GM13977 (cell line): ENCODE data around the gene PLET1.
"Not testable (repeated sequence)": the region's sequence is repeated elsewhere in the genome, so short reads cannot be mapped to it uniquely, and the experiment has no call there.

ENCODE experiments used
- DNase-seq: peaks from one replicate; pipeline ENCODE4 v3.0.0; 2012; ENCODE audit warnings: low spot score
- in situ Hi-C: fragments of 300-500 bp; cut with MboI; formaldehyde crosslinking; loops from one replicate; pipeline ENCODE4 v1.12.0; 2022; ENCODE audit warnings: low sequenced_read_pairs, low pct_unique_long_range_greater_than_20kb, mixed read lengths, inconsistent platforms; ENCODE audit not compliant: unreplicated experiment
- TF ChIP-seq, protein P1 (sequence below): IDR thresholded peaks from 2 replicates; pipeline ENCODE4 v1.5.1; 2012; ENCODE audit warnings: mild to moderate bottlenecking, control low read depth; ENCODE audit not compliant: insufficient read depth; ENCODE audit errors: extremely low read depth, missing control alignments

PLET1 gene

GRCh38 chr11:112212710-112213109 is 48.0 kb downstream of the PLET1 start:
- TF ChIP-seq, protein P1, sequence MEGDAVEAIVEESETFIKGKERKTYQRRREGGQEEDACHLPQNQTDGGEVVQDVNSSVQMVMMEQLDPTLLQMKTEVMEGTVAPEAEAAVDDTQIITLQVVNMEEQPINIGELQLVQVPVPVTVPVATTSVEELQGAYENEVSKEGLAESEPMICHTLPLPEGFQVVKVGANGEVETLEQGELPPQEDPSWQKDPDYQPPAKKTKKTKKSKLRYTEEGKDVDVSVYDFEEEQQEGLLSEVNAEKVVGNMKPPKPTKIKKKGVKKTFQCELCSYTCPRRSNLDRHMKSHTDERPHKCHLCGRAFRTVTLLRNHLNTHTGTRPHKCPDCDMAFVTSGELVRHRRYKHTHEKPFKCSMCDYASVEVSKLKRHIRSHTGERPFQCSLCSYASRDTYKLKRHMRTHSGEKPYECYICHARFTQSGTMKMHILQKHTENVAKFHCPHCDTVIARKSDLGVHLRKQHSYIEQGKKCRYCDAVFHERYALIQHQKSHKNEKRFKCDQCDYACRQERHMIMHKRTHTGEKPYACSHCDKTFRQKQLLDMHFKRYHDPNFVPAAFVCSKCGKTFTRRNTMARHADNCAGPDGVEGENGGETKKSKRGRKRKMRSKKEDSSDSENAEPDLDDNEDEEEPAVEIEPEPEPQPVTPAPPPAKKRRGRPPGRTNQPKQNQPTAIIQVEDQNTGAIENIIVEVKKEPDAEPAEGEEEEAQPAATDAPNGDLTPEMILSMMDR, result no peak
- in situ Hi-C loops, result no loop called here
- no peak for DNase-seq

GRCh38 chr11:112212290-112212689 is 48.4 kb downstream of the PLET1 start:
- TF ChIP-seq, protein P1, result no peak
- DNase-seq, result no peak
- in situ Hi-C loops, result no loop called here

- DNase-seq, result no peak
- in situ Hi-C loops, result no loop called here
- TF ChIP-seq, protein P1, result no peak
Observed at GRCh38 chr11:112211536-112211935, 49.1 kb downstream of the PLET1 start.

DNA sequence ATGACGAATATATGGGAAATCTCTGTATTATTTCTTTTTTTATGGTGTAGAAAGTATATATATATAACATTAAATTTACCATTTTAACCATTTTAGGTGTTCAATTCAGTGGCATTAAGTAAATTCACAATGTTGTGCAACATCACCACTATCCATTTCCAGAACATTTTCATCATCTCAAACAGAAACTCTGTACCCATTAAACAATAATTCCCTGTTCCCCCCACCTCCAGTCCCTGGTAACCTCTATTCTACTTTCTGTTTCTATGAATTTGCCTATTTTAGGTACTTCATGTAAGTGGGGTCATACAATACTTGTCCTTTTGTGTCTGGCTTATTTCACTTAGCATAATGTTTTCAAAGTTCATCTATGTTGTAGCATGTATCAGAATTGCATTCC is 49.8 kb downstream of the PLET1 start:
- TF ChIP-seq, protein P1, result no peak
- no peak for DNase-seq
- in situ Hi-C loops, result no loop called here

- TF ChIP-seq, protein P1, result no peak
- in situ Hi-C loops, result no loop called here
- DNase-seq, result no peak
Observed at GRCh38 chr11:112206071-112206470, 54.6 kb downstream of the PLET1 start.

DNA sequence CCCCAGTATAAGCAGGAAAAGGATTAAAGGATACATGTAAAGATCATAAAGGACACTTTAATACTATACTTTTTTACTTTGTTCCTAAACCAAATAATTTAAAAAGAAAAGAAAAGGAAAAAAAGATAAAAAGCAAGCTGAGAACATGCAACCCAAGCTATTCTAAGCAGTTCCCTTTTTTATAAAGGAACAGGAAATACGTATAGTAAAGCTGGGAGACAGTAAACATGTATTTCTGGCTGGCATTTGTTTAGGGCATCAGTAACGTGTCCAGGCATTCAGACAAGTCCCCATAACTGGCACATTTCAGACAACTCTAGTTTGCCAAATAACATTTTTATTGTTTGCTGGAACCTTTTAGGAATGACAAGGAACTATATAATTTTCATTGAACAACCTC is 60.4 kb downstream of the PLET1 start:
- DNase-seq, result no peak
- TF ChIP-seq, protein P1, result no peak
- in situ Hi-C loops, result no loop called here

- in situ Hi-C loops, DNase-seq: not testable (repeated sequence)
Observed at GRCh38 chr11:112199101-112199500, 61.6 kb downstream of the PLET1 start.
